Small intestine (tissue), 7 donors: ENCODE measurements around the gene GRIN3B. TPM values are rescaled to one million over a fixed set of nuclear protein-coding genes. Genes with fewer than 3 reads are reported as not detected.
"Not testable (repeated sequence)": the region's sequence is repeated elsewhere in the genome, so short reads cannot be mapped to it uniquely, and the experiment has no call there.

ENCODE experiments used
- DNase-seq, 2 donors: peaks; one replicate each; pipeline versions ENCODE4 v3.0.0 to v3.0.0-alpha.2; 2013
- FAIRE-seq: peaks from 2 replicates; lab custom pipeline; 2012; peaks lifted over from hg19 to GRCh38; lab: Jason Lieb, UNC
- H3K27ac ChIP-seq, 3 donors: one replicate each; pipeline ENCODE4 v1.5.1; 2013; ENCODE audit warnings: low read length in 2 of 3, mild to moderate bottlenecking in 2 of 3, control low read depth in 1 of 3, inconsistent platforms in 1 of 3, low read depth in 1 of 3, moderate library complexity in 1 of 3
- H3K27me3 ChIP-seq, 3 donors: one replicate each; pipeline ENCODE4 v1.6.1; 2013; ENCODE audit warnings: low read length in 3 of 3, inconsistent platforms in 1 of 3; ENCODE audit not compliant: control insufficient read depth in 3 of 3, insufficient read depth in 3 of 3
- H3K36me3 ChIP-seq, 3 donors: one replicate each; pipeline ENCODE4 v1.6.1; 2013; ENCODE audit warnings: low read length in 3 of 3, inconsistent platforms in 1 of 3, low read depth in 1 of 3, mild to moderate bottlenecking in 1 of 3, moderate library complexity in 1 of 3; ENCODE audit not compliant: control insufficient read depth in 3 of 3, insufficient read depth in 2 of 3
- H3K4me1 ChIP-seq, 3 donors: one replicate each; pipeline ENCODE4 v1.6.1; 2013; ENCODE audit warnings: low read length in 2 of 3, inconsistent platforms in 1 of 3, low read depth in 1 of 3, mild to moderate bottlenecking in 1 of 3, moderate library complexity in 1 of 3; ENCODE audit not compliant: control insufficient read depth in 3 of 3, insufficient read depth in 2 of 3
- H3K4me3 ChIP-seq, 3 donors: one replicate each; pipeline ENCODE4 v1.5.1; 2013; ENCODE audit warnings: low read length in 3 of 3, control low read depth in 1 of 3, inconsistent platforms in 1 of 3, low read depth in 1 of 3, mild to moderate bottlenecking in 1 of 3, moderate library complexity in 1 of 3
- H3K9me3 ChIP-seq, 2 donors: one replicate each; pipeline ENCODE4 v1.6.1; 2013; ENCODE audit warnings: low read depth in 1 of 2, low read length in 1 of 2; ENCODE audit not compliant: control insufficient read depth in 2 of 2, insufficient read depth in 1 of 2
- WGBS, 3 donors: extraction: QIAGEN DNeasy Blood & Tissue Kit; methylation state at CpG; one replicate each; pipeline ENCODE4 v1.1.7; 2013; 5-methylcytosine and 5-hydroxymethylcytosine counted together
- polyA plus RNA-seq, 4 donors: library from polyadenylated mRNA; stranded (reverse) in 3 of 4; unstranded in 1 of 4; fragments of 200-250 nt in 3 of 4; fragments of 120-200 nt in 1 of 4; gene quantifications; one replicate each; pipeline versions ENCODE4 v1.2.1 to v1.2.3, GENCODE V29; 2013
- donor health status: healthy with polysubstance abuse.
- donor health status: control.
- donor health status: control.
- donor health status: Bipolar disorder and iron deficiency.
- donor health status: healthy.

The GRIN3B gene
- polyA plus RNA-seq, 4 donors, result 0.10 to 0.16 TPM; not detected in 2

- WGBS, 3 donors, result 1 to 2% (median 1%) methylated on average over 47 to 60 of the region's 60 CpGs
- FAIRE-seq (no peak), DNase-seq (peak; percentile 32 to 47)
- Histone ChIP-seq H3K36me3 (peaks cover 0 to 46% (median 0%) of the 10 kb centered on the region in 3 donors), H3K9me3 (no peaks in the 10 kb centered on the region), H3K27me3 (no peaks in the 10 kb centered on the region), H3K4me3 (peak overlapping the region; percentile 87 to 99 (median 89)), H3K4me1 (peaks cover 6 to 51% (median 9%) of the 10 kb centered on the region in 3 donors), H3K27ac (peak overlapping the region; percentile 43 to 95 (median 80))
Measured at GRCh38 chr19:1019980-1020867, 20.0 kb downstream of the GRIN3B start.

- H3K4me1 ChIP-seq, result peaks cover 6 to 48% (median 8%) of the 10 kb centered on the region in 3 donors
- peaks cover 0 to 2% (median 0%) of the 10 kb centered on the region in 3 donors for H3K27me3 ChIP-seq
- WGBS, 3 donors, result 0 to 1% (median 0%) methylated on average over 44 to 68 of the region's 68 CpGs
- DNase-seq (peak; percentile 98), FAIRE-seq (no peak)
- peak within 1 kb of the TSS; percentile 80 to 95 (median 84) for H3K27ac ChIP-seq
- H3K36me3 ChIP-seq, result peaks cover 0 to 38% (median 0%) of the 10 kb centered on the region in 3 donors
- peak within 1 kb of the TSS; percentile 87 to 99 (median 89) for H3K4me3 ChIP-seq
- H3K9me3 ChIP-seq, result no peaks in the 10 kb centered on the region
Measured at GRCh38 chr19:1020868-1021425, 20.7 kb downstream of the GRIN3B start, which contains the start of gene TMEM259. TMEM259 (minus strand) TSS chr19:1021123; CDS start chr19:1020996, 127 bp downstream.

GRCh38 chr19:1023883-1024188 is 23.6 kb downstream of the GRIN3B start:
- not testable (repeated sequence) for H3K4me3 ChIP-seq, H3K9me3 ChIP-seq, H3K27ac ChIP-seq, FAIRE-seq, DNase-seq
- Histone ChIP-seq H3K36me3 (peaks cover 0 to 12% (median 0%) of the 10 kb centered on the region in 3 donors), H3K27me3 (peaks cover 0 to 12% (median 0%) of the 10 kb centered on the region in 3 donors), H3K4me1 (peaks cover 0 to 43% (median 3%) of the 10 kb centered on the region in 3 donors)
- WGBS, 3 donors, result 64 to 78% (median 73%) methylated on average over 5 of the region's 5 CpGs

GRCh38 chr19:1025080-1025479 is 24.9 kb downstream of the GRIN3B start:
- 73 to 85% (median 80%) methylated on average over 6 of the region's 6 CpGs for WGBS, 3 donors
- not testable (repeated sequence) for H3K4me3 ChIP-seq, FAIRE-seq, H3K36me3 ChIP-seq, H3K9me3 ChIP-seq, H3K27ac ChIP-seq, DNase-seq
- peaks cover 0 to 12% (median 0%) of the 10 kb centered on the region in 3 donors for H3K27me3 ChIP-seq
- H3K4me1 ChIP-seq, result peaks cover 0 to 37% (median 4%) of the 10 kb centered on the region in 3 donors

GRCh38 chr19:1025960-1026782 is 26.0 kb downstream of the GRIN3B start, which contains the start of gene CNN2:
CNN2 (plus strand) TSS chr19:1026608; CDS start chr19:1026662, 54 bp downstream.
- WGBS, 3 donors, result 4 to 5% (median 5%) methylated on average over 41 to 63 of the region's 63 CpGs
- Histone ChIP-seq H3K27ac (peak within 1 kb of the TSS; percentile 59 to 92 (median 83)), H3K9me3 (no peaks in the 10 kb centered on the region), H3K4me1 (peaks cover 0 to 42% (median 4%) of the 10 kb centered on the region in 3 donors), H3K4me3 (peak within 1 kb of the TSS; percentile 72 to 97 (median 85)), H3K27me3 (peaks cover 0 to 12% (median 0%) of the 10 kb centered on the region in 3 donors), H3K36me3 (peaks cover 0 to 10% (median 0%) of the 10 kb centered on the region in 3 donors)
- no peak for FAIRE-seq
- DNase-seq, result peak; percentile 73 to 86

- peaks cover 0 to 37% (median 4%) of the 10 kb centered on the region in 3 donors for H3K4me1 ChIP-seq
- FAIRE-seq, result no peak
Measured at GRCh38 chr19:1026783-1027649, 26.8 kb downstream of the GRIN3B start.

GRCh38 chr19:1027650-1028061 is 27.4 kb downstream of the GRIN3B start:
- peak in 1 of 2 donors; percentile 35 for DNase-seq
- 1 to 5% (median 3%) methylated on average over 16 of the region's 16 CpGs for WGBS, 3 donors

More at GRCh38 chr19:1026783-1027649, 26.8 kb downstream of the GRIN3B start:
- peaks cover 0 to 12% (median 0%) of the 10 kb centered on the region in 3 donors for H3K27me3 ChIP-seq
- DNase-seq, result peak in 1 of 2 donors; percentile 51
- H3K36me3 ChIP-seq, result peaks cover 0 to 15% (median 0%) of the 10 kb centered on the region in 3 donors
- peak overlapping the region; percentile 59 to 92 (median 69) for H3K27ac ChIP-seq
- H3K4me3 ChIP-seq, result peak overlapping the region; percentile 72 to 97 (median 85)
- 0 to 2% (median 1%) methylated on average over 33 to 36 of the region's 36 CpGs for WGBS, 3 donors
- no peaks in the 10 kb centered on the region for H3K9me3 ChIP-seq

More at GRCh38 chr19:1027650-1028061, 27.4 kb downstream of the GRIN3B start:
- no peaks in the 10 kb centered on the region for H3K9me3 ChIP-seq
- H3K27me3 ChIP-seq, result peaks cover 0 to 12% (median 0%) of the 10 kb centered on the region in 3 donors
- peaks cover 0 to 37% (median 4%) of the 10 kb centered on the region in 3 donors for H3K4me1 ChIP-seq
- peak overlapping the region; percentile 72 to 97 (median 85) for H3K4me3 ChIP-seq
- H3K36me3 ChIP-seq, result peaks cover 3 to 20% (median 5%) of the 10 kb centered on the region in 3 donors
- FAIRE-seq, result no peak
- H3K27ac ChIP-seq, result peak overlapping the region; percentile 61 to 92 (median 73)
